PC-9 (cell line): ENCODE data around the gene FADS6.

Experiments used
- EZH2 ChIP-seq: fragments of 200-600 bp; sonication (generic); IDR thresholded peaks from 2 replicates; pipeline ENCODE4 v1.8.0; 2017; ENCODE audit warnings: antibody characterized with exemption, low read depth
- TF ChIP-seq, protein P1 (sequence below): fragments of 200-600 bp; sonication (generic); conservative IDR thresholded peaks from 2 replicates; pipeline ENCODE4 v1.6.1; 2017; ENCODE audit warnings: mixed run types, antibody characterized with exemption, mild to moderate bottlenecking, moderate library complexity

DNA sequence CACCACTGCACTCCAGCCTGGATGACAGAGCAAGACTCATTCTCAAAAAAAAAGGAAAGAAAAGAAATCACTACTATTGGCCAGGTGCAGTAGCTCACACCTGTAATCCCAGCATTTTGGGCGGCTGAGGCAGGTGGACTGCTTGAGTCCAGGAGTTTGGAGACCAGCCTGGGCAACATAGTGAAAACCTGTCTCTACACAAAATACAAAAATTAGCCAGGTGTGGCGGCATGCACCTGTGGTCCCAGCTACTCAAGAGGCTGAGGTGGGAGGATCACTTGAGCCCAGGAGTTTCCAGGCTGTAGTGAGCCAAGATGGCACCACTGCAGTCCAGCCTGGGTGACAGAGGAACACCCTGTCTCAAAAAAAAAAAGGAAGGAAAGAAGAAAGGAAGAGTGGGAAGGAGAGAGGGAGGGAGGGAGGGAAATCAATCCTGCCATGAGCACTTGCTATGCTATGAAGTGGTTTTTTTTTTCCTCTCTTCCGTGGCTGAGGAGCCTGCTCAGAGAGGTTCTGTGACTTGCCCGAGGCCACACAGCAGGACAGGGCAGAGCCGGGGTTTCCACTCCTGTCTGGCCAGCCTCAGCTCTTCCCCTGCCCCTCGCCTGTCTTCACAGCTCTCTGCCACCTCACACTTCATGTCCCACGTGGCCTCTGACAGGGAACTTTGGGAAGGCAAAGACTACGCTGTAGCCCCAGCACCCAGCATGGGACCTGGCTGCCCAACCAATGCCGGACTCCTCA is 44.6 kb downstream of the FADS6 start:
- TF ChIP-seq, protein P1, sequence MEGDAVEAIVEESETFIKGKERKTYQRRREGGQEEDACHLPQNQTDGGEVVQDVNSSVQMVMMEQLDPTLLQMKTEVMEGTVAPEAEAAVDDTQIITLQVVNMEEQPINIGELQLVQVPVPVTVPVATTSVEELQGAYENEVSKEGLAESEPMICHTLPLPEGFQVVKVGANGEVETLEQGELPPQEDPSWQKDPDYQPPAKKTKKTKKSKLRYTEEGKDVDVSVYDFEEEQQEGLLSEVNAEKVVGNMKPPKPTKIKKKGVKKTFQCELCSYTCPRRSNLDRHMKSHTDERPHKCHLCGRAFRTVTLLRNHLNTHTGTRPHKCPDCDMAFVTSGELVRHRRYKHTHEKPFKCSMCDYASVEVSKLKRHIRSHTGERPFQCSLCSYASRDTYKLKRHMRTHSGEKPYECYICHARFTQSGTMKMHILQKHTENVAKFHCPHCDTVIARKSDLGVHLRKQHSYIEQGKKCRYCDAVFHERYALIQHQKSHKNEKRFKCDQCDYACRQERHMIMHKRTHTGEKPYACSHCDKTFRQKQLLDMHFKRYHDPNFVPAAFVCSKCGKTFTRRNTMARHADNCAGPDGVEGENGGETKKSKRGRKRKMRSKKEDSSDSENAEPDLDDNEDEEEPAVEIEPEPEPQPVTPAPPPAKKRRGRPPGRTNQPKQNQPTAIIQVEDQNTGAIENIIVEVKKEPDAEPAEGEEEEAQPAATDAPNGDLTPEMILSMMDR, result no peak
- TF ChIP-seq EZH2, result no peak
